ENCODE data around the gene CROCC2.
"Not testable (repeated sequence)": the region's sequence is repeated elsewhere in the genome, so short reads cannot be mapped to it uniquely, and the experiment has no call there.

The CROCC2 gene

DNA sequence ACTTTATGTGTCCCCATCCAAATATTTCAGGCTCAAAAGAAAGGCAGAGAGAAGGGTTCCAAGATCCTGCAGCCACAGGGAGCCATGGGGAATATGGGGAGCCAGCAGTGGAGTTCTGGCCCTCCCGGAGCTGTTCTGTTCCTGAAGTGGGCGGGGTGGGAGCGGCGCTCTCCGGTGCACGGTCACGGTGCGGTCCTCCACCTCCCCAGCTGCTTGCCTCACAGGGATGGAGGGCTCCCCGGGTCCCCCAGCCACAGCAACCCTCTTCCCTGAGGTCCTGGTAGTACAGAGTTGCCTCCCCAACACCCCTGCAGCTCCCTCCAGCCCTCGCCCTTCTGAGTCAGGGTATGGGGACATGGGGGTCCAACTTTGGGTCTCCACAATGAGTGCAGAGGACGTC lies 66.1 kb downstream of the CROCC2 start:
- no peak for DNase-seq

GRCh38 chr2:240972636-240973521 lies 66.7 kb downstream of the CROCC2 start:
- no peak for DNase-seq

DNA sequence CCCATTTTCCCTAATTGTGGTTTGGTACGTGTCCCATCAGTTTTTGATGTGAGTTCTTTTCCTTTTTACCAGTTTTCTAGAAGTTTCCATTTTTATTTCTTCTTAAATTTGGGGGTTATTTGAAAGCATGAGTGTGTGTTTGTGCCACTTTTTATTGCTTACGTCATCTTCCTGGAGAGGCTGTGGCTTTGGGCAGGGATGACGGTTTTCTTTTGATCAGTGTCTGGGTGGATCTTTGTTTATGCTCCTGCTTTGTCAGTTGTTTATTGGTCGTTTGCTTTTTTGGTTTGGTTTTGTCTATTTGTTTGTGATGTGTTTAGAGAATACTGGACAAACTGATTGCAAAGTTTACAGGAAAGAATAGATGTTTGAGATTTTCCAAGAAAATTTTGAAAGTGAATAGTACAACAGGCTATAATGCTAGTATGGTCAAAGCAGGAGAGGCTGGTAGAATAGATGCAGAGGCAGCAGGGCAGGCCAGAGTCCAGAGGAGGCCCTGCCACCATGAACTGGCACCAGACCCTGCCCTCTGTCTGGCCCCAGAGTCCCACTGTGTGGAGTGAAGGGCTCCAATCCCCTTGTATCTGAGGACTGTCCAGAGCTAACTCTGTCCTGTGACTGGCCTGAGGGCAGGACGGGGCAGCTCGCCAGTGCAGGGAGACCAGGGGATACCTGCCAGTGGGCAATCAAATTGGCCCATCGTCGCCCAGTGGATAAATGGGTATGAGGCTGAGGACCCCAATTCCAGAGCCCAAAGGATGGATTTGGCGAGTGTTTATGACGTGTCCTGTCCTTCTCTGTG lies 68.8 kb downstream of the CROCC2 start:
- DNase-seq: peak; percentile 35 to 52

DNA sequence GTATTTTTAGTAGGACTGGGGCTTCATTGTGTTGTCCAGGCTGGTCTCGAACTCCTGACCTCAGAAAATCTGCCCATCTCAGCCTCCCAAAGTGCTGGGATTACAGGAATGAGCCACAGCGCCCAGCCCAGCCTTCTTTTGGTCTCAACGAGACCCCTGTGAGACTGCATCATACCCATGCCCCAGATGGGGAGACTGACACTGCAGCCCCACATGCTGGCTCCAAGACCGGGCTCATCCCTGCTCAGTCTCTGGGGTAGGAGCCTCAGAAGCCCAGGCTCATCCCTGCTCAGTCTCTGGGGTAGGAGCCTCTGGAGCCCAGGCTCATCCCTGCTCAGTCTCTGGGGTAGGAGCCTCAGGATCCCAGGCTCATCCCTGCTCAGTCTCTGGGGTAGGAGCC lies 69.8 kb downstream of the CROCC2 start:
- not testable (repeated sequence) for DNase-seq

DNA sequence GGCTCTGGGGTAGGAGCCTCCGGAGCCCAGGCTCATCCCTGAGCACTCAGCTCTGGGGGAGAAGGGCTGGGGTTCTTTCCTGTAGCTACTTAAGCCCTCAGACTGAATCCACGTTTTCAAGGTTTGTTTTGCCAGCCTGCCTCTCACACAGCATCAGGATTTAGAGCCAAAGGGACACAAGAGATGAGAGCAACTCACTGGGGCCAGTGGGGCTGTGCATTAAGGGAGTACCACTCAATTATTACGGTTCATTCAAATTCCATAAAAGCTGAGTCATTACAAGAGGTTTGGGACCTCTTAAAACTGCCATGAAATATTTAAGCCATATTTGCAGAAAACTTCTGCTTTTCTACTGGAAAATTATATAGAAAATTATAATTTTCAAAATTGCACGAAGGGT lies 75.1 kb downstream of the CROCC2 start:
- no peak for DNase-seq

DNA sequence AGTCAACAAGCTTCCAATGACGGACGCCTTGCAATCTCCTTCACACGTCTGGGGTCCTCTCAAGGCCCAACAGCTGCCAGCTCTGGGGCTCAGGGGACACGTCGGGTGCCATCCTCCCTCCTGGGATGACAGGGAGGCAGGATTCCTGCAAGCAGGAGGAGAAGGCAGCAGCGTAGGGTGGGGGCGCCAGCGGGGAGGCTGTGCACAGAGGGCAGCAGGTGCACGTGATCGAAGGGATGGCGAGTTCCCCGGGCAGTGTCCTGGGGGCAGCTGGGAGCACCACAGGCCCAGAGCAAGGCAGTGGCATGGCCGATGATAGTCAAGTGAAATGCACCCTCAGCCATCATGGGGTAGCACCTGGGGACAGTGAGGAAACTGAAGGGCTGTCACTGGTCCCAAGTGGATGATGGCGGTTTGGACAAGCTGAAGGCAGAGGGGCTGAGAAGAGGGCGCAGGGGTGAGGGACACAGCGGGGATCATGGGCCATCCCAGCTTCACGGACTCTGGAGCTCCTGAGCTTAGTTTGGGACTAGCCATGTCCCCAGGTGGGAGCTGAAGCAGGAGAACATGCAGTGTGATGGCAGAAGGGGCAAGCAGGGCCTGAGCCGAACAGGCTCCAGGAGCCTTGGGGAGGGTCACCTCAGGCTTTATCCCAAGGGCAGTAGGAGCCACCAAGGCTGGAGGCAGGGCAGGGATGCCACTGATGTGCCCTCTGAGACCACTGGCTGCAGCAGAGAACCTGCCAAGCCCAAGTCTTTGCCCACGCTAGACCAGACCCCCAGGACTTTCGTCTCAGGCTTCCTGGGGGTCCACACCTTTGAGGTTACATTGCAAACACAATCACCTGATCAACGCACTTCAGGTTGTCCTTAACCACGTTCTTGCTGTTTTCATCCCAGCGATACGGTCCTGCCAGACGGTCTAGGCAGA lies 76.0 kb downstream of the CROCC2 start:
- no peak for DNase-seq

- no peak for DNase-seq
Measured at GRCh38 chr2:240982821-240983281, 76.7 kb downstream of the CROCC2 start.

DNA sequence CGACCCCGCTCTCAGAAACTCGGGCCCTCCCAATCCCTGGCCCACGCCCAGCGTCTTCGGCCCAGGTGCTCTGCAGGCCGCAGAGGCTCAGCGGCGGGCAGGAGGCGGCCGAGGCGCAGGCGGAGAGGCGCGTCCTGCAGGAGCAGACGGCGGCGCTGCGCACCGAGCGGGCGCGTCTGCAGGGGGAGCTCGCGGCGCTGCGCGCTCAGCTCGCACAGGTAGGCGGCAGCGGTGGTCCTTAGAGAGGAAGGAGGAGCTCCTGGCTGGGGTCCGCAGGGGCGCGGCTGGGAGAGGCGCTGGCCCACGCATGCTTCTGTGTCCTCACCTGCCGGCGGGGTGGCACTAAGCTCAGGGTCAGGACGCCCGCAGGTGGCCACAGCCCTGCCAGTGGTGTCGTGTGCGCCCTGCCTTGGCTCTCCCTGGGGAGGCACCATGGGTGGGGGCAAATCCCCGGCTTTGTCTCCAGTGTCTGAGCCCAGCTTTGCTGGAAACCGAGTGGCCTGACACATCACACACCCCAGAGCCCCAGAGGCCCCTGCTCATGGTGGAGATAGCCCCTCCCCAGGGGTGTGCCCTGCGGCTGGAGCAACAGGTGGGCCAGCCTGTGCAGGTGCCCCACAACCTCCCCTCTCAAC lies 77.3 kb downstream of the CROCC2 start:
- peak; percentile 26 to 34 for DNase-seq

- DNase-seq: no peak
Measured at GRCh38 chr2:240983996-240984498, 77.9 kb downstream of the CROCC2 start.

GRCh38 chr2:240985881-240986786 lies 80.0 kb downstream of the CROCC2 start:
- no peak for DNase-seq

DNA sequence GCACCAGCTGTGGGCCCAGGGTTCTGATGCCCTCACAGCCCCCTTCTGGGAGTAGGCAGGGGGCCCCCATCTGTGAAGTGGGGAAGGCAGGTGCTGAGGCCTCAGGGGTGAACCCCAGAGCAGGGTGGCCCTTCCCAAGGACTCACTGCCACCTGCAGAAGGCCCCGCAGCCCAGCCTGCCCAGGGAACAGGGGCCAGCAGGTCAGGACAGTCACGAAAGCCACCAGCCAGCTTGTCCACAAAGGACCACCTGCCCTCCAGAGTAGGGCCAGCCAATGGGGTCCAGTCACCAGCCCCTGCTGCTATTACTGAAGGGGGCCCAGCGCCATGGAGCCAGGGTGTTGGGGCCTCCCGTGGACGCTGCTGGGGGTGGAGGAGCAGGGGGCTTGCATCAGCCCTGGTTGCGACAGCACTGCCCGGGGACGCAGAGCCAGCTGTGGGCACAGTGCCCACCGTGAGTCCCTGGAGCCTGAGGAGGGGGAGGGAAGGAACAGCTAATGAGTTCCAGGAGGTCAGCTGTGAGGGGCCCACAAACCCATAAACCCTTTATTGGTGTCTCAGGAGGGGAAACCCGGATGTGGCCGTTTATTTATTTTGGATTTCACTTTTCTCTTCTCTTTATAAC lies 80.8 kb downstream of the CROCC2 start:
- no peak for DNase-seq

- no peak for DNase-seq
Measured at GRCh38 chr2:240987588-240987987, 81.5 kb downstream of the CROCC2 start.

DNA sequence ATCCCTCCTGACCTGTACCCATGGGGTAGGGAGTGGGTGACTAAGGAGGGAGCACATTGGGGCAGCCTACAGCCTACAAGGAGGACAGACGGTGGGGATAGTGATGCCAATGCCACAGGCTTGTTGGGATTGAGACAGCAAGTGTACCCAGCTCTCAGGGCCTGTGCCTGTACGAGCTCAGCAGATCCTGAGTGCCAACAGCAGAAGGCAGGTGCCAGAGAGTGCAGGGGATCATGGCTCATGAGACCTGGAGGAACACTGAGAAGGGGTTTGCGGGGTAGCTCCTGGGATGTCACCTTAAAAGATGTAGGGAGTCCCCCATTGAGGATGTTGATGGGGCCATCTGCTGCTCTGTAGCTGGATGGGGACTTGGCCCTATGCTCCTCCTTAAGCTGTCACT lies 82.0 kb downstream of the CROCC2 start:
- no peak for DNase-seq

GRCh38 chr2:240988571-240989271 lies 82.6 kb downstream of the CROCC2 start:
- DNase-seq: no peak

DNA sequence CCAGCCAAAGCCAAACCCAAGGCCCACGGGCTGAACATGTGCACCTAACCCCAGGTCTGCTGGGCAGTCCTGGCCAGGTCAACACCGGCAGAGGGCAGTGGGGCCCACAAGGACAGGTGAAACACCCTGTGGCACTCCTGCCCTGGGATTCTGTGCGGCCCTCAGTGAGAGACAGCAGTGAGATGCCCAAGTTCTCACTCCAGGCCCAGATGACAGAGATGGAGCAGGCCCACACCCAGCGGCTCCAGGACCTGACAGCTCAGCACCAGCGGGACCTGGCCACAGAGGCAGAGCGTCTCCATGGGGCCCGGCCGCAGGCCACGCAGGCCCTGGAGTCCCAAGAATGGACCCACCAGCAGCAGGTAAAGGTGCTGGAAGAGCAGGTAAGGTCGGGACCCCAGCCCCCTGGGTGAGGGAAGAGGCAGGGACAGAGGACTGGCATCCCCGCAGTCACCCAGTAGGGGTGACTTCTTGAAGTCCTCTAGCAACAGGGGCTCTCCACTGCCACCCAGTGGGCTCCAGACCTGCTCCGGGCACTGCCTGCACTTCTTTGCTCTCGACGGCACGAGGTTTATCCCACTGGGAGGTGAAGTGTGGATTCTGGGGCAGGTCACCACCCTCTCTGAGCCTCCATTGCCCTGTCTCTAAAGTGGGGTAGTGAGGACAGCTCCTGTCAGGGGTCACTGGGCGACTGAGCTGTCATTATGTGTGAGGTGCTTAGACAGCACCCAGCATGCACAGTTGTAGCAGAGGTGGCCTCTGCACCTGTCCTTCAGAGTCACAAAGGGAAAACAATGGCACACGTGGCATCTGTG lies 83.5 kb downstream of the CROCC2 start:
- DNase-seq: no peak

DNA sequence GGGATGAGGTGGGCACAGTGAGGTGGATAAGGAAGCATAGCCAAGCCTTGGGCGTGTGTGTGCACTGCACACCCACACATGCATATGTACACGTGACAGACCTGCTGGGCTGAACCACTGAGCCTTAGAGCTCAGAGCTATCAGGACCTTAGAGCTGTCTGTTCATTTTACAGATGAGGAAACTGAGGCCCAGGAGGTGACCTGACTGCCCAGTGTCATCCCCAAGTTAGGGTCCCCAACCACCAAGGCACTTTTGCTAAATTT lies 84.1 kb downstream of the CROCC2 start:
- DNase-seq: no peak

DNA sequence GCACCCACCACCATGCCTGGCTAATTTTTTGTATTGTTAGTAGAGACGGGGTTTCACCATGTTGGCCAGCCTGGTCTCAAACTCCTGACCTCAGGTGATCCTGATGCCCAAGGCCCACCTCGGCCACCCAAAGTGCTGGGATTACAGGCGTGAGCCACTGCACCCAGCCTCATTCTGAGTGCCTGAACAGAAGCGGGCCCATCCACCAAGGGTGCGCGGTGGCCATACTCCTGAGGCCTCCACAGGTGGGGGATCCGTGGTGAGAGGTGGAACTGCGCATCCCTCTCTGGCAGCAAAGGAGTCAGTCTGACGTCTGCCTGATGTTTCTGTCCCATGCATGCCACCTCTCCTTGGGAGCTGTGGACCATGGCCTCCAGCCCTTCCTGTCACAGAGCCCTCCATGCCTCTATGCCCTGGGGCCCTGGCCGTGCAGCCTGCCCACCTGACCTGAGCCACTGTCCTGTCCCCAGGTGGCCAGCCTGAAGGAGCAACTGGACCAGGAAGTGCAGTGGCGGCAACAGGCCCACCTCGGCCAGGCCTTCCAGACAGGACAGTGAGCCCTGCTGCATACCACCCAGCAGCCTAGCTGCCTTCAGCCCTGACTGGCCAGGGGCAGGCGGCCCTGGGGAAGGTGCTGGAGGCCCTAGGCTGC lies 84.7 kb downstream of the CROCC2 start:
- DNase-seq: no peak

All from CD4-positive, alpha-beta T cell treated with Interleukin-1 beta for 1 hour (primary cell).